ENCODE measurements around the gene MUC12.

GRCh38 chr7:100946766-100947365 lies 22.5 kb upstream of the MUC12 start:
- TF ChIP-seq POLR2A (IDR thresholded peaks at IDR 0.05; ENCODE audit: control extremely low read depth in 1 of 2, low read depth in 2 of 2, low read length in 2 of 2) (no peak), CTCF (IDR thresholded peaks at IDR 0.05; ENCODE audit: control extremely low read depth in 1 of 3, insufficient read depth in 1 of 3, low read depth in 1 of 3, low read length in 3 of 3) (no peak), EP300 (IDR thresholded peaks at IDR 0.05; ENCODE audit: borderline replicate concordance in 1 of 2, low read depth in 2 of 2, low read length in 2 of 2) (no peak), SP4 (IDR thresholded peaks at IDR 0.05; ENCODE audit: low read length) (no peak), RNF2 (IDR thresholded peaks at IDR 0.05; ENCODE audit: borderline replicate concordance, low read depth, low read length, missing control alignments, poor library complexity, severe bottlenecking) (no peak), USF2 (IDR thresholded peaks at IDR 0.05; ENCODE audit: low read length) (no peak), CREB1 (IDR thresholded peaks at IDR 0.05) (no peak), MAFK (IDR thresholded peaks at IDR 0.05; ENCODE audit: low read depth, low read length) (no peak), POLR2AphosphoS5 (IDR thresholded peaks at IDR 0.05; ENCODE audit: low read depth, low read length) (no peak), NRF1 (IDR thresholded peaks at IDR 0.05; ENCODE audit: low read depth, low read length) (no peak)
